IMR-90 (cell line): ENCODE measurements around the gene LRRC40. TPM values are rescaled to one million over a fixed set of nuclear protein-coding genes. Genes with fewer than 3 reads are reported as not detected.
A peak's percentile ranks its signal among the peaks of the same experiment; 100 is the strongest.

Source experiments
- ATAC-seq: fragments of 200-7000 bp; cut with Tn5 transposase; 2 replicates; pipeline ENCODE4 v1.9.1; 2020; ENCODE audit warnings: low read depth, mild to moderate bottlenecking, moderate library complexity
- BruUV-seq: library from RNA; stranded (reverse); fragments of 400-500 nt; replicated peaks from 2 replicates; lab custom pipeline; 2021; lab: Mats Ljungman, UMichigan
- CTCF ChIA-PET: fragments of 300-600 bp; formaldehyde crosslinking; extraction: SDS; loops from one replicate; lab custom pipeline; 2021; ENCODE audit warnings: antibody characterized with exemption; lab: Yijun Ruan, JAX
- POLR2A ChIA-PET: fragments of 300-600 bp; sonication (Branson Sonifier 250); formaldehyde crosslinking; loops from one replicate; lab custom pipeline; 2022; ENCODE audit warnings: antibody characterized with exemption; ENCODE audit not compliant: unreplicated experiment; lab: Charles Lee
- DNase-seq: peaks from one replicate; pipeline ENCODE4 v3.0.0; 2013
- H2AFZ ChIP-seq: replicated peaks from 2 replicates; pipeline ENCODE3; 2013; ENCODE audit warnings: low read length, mild to moderate bottlenecking; ENCODE audit not compliant: poor library complexity
- H2AK5ac ChIP-seq: 2 replicates; pipeline ENCODE4 v1.6.1; 2013; ENCODE audit warnings: low read depth, low read length, inconsistent platforms
- H2AK9ac ChIP-seq: replicated peaks from 2 replicates; pipeline ENCODE3; 2013; ENCODE audit warnings: mild to moderate bottlenecking, low read depth, low read length, moderate library complexity; ENCODE audit not compliant: poor library complexity
- H2BK120ac ChIP-seq: 2 replicates; pipeline ENCODE4 v1.6.1; 2013; ENCODE audit warnings: low read depth, low read length, inconsistent platforms
- H2BK15ac ChIP-seq: 3 replicates; pipeline ENCODE4 v1.6.1; 2013; ENCODE audit warnings: low read depth, low read length, inconsistent platforms
- H2BK20ac ChIP-seq: 2 replicates; pipeline ENCODE4 v1.6.1; 2013; ENCODE audit warnings: low read depth, mild to moderate bottlenecking, inconsistent platforms, low read length, moderate library complexity
- H2BK5ac ChIP-seq: 2 replicates; pipeline ENCODE4 v1.6.1; 2013; ENCODE audit warnings: mild to moderate bottlenecking, low read depth, low read length, inconsistent platforms; ENCODE audit not compliant: poor library complexity, severe bottlenecking
- H3K14ac ChIP-seq: replicated peaks from 2 replicates; pipeline ENCODE4 v1.6.1; 2013; ENCODE audit warnings: low read depth, low read length, inconsistent platforms
- H3K18ac ChIP-seq: 2 replicates; pipeline ENCODE4 v1.6.1; 2013; ENCODE audit warnings: low read depth, low read length, control low read depth
- H3K23ac ChIP-seq: 2 replicates; pipeline ENCODE4 v1.6.1; 2013; ENCODE audit warnings: low read depth, low read length, inconsistent platforms
- H3K27ac ChIP-seq: 2 replicates; pipeline ENCODE4 v1.5.1; 2013; ENCODE audit warnings: mild to moderate bottlenecking, control low read depth, low read length; ENCODE audit not compliant: insufficient read depth
- H3K27me3 ChIP-seq: 2 replicates; pipeline ENCODE4 v1.6.1; 2013; ENCODE audit warnings: low read length; ENCODE audit not compliant: control insufficient read depth, insufficient read depth
- H3K36me3 ChIP-seq: 2 replicates; pipeline ENCODE4 v1.6.1; 2013; ENCODE audit warnings: low read length, mixed read lengths; ENCODE audit not compliant: control insufficient read depth, insufficient read depth
- H3K4ac ChIP-seq: 2 replicates; pipeline ENCODE4 v1.6.1; 2013; ENCODE audit warnings: low read depth, low read length, inconsistent platforms
- H3K4me1 ChIP-seq: 2 replicates; pipeline ENCODE4 v1.6.1; 2013; ENCODE audit warnings: low read length, mixed read lengths; ENCODE audit not compliant: control insufficient read depth, insufficient read depth
- H3K4me2 ChIP-seq: 2 replicates; pipeline ENCODE4 v1.6.1; 2013; ENCODE audit warnings: low read depth, mild to moderate bottlenecking, control low read depth, low read length, moderate library complexity
- H3K4me3 ChIP-seq: 2 replicates; pipeline ENCODE4 v1.5.1; 2013; ENCODE audit warnings: low read depth, mild to moderate bottlenecking, control low read depth, low read length, moderate library complexity; ENCODE audit not compliant: insufficient read depth
- H3K56ac ChIP-seq: 2 replicates; pipeline ENCODE4 v1.6.1; 2013; ENCODE audit warnings: low read length, inconsistent platforms; ENCODE audit not compliant: insufficient read depth; ENCODE audit errors: extremely low read depth
- H3K79me1 ChIP-seq, 2 experiments: 2 replicates each; pipeline ENCODE4 v1.6.1; 2013; ENCODE audit warnings: low read length in 2 of 2, inconsistent platforms in 1 of 2, low read depth in 1 of 2
- H3K9ac ChIP-seq: 2 replicates; pipeline ENCODE4 v1.6.1; 2013; ENCODE audit warnings: low read depth, low read length, control low read depth
- H3K9me1 ChIP-seq: 2 replicates; pipeline ENCODE4 v1.6.1; 2013; ENCODE audit warnings: low read length, inconsistent platforms; ENCODE audit not compliant: insufficient read depth
- H3K9me3 ChIP-seq: 2 replicates; pipeline ENCODE4 v1.6.1; 2013; ENCODE audit warnings: low read length; ENCODE audit not compliant: control insufficient read depth, insufficient read depth
- H4K20me1 ChIP-seq: 2 replicates; pipeline ENCODE4 v1.6.1; 2013; ENCODE audit warnings: low read length, inconsistent platforms; ENCODE audit not compliant: insufficient read depth
- H4K5ac ChIP-seq: 2 replicates; pipeline ENCODE4 v1.6.1; 2013; ENCODE audit warnings: mild to moderate bottlenecking, low read depth, low read length, control low read depth
- H4K8ac ChIP-seq, 2 experiments: 2 replicates each; pipeline ENCODE4 v1.6.1; 2013; ENCODE audit warnings: low read depth in 2 of 2, low read length in 2 of 2, control low read depth in 1 of 2, inconsistent platforms in 1 of 2
- H4K91ac ChIP-seq: 2 replicates; pipeline ENCODE4 v1.6.1; 2013; ENCODE audit warnings: low read depth, low read length, inconsistent platforms; ENCODE audit not compliant: insufficient read depth
- BHLHE40 ChIP-seq: fragments of 150-350 bp; IDR thresholded peaks from 2 replicates; pipeline ENCODE4 v1.6.1; 2016; ENCODE audit warnings: mild to moderate bottlenecking, low read depth, low read length
- CEBPB ChIP-seq: IDR thresholded peaks from 2 replicates; pipeline ENCODE4 v1.6.1; 2012; ENCODE audit warnings: low read depth, low read length, improper control_type of control experiment
- FOS ChIP-seq: fragments of 150-350 bp; IDR thresholded peaks from 2 replicates; pipeline ENCODE4 v1.6.1; 2016; ENCODE audit warnings: low read depth, low read length
- MAFK ChIP-seq: IDR thresholded peaks from 2 replicates; pipeline ENCODE4 v1.6.1; 2012; ENCODE audit warnings: low read depth, low read length, improper control_type of control experiment
- MXI1 ChIP-seq: IDR thresholded peaks from 2 replicates; pipeline ENCODE4 v1.6.1; 2012; ENCODE audit warnings: low read depth, mild to moderate bottlenecking, low read length, moderate library complexity, borderline replicate concordance
- RAD21 ChIP-seq: IDR thresholded peaks from 2 replicates; pipeline ENCODE4 v1.6.1; 2012; ENCODE audit warnings: low read length, improper control_type of control experiment
- dilution Hi-C: fragments of 300-500 bp; cut with HindIII; formaldehyde crosslinking; loops from one replicate; pipeline ENCODE4 v1.14.3; 2018; ENCODE audit warnings: low sequenced_read_pairs; ENCODE audit not compliant: unreplicated experiment
- in situ Hi-C: fragments of 300-500 bp; cut with MboI; formaldehyde crosslinking; loops from 3 replicates; pipeline ENCODE4 v1.14.3; 2019; ENCODE audit warnings: low sequenced_read_pairs, inconsistent platforms, mixed read lengths
- intact Hi-C: fragments of 100-400 bp; cut with micrococcal nuclease; formaldehyde crosslinking; loops from 2 replicates; pipeline ENCODE4 v1.10.0; 2022
- polyA plus RNA-seq, 3 experiments: library from polyadenylated mRNA; depleted of rRNA; stranded (reverse); fragments of >200 nt; gene quantifications; 2 replicates each; pipeline ENCODE4 v1.2.3, GENCODE V29; 2012; ENCODE audit warnings: low replicate concordance in 1 of 3
- total RNA-seq: library from RNA; depleted of rRNA; stranded (reverse); fragments of >200 nt; gene quantifications from 2 replicates; pipeline ENCODE4 v1.2.3, GENCODE V29; 2012

Gene LRRC40
- total and polyA plus RNA-seq, 2 of the 4 experiments (the other 2 are of a cell fraction), result 11.1 to 17.4 TPM

GRCh38 chr1:70146488-70146887 lies 58.9 kb downstream of the LRRC40 start:
- BruUV-seq, result no TSS peak
- no peak overlapping the region for H2AK5ac ChIP-seq
- H3K14ac ChIP-seq, result no peak overlapping the region
- H2AK9ac ChIP-seq, result no peak overlapping the region
- H3K79me1 ChIP-seq, result no peaks in the 10 kb centered on the region
- no peak overlapping the region for H2BK120ac ChIP-seq
- H4K8ac ChIP-seq, result no peak overlapping the region
- H3K4ac ChIP-seq, result no peak overlapping the region
- no peak overlapping the region for H2BK5ac ChIP-seq
- H2BK15ac ChIP-seq, result no peak overlapping the region
- no peak overlapping the region for H3K27ac ChIP-seq
- no peak overlapping the region for H4K91ac ChIP-seq
- no peaks in the 10 kb centered on the region for H3K27me3 ChIP-seq
- dilution Hi-C loops, result no loop called here
- ChIA-PET CTCF (interaction anchor here (1.4 kb wide), 1 partner anchor 10 kb away, joined by 3 read pairs; no protein-coding TSS in a partner anchor), POLR2A (no interaction called here)
- H3K9me3 ChIP-seq, result no peaks in the 10 kb centered on the region
- in situ Hi-C loops, result loop anchor here (25.0 kb wide), 1 partner anchor 109 kb away; no protein-coding TSS in a partner anchor
- H3K4me3 ChIP-seq, result no peak overlapping the region
- no peak overlapping the region for H2AFZ ChIP-seq
- H3K36me3 ChIP-seq, result no peaks in the 10 kb centered on the region
- no peak overlapping the region for H4K5ac ChIP-seq
- no peak overlapping the region for H3K4me2 ChIP-seq
- H3K9ac ChIP-seq, result no peak overlapping the region
- intact Hi-C loops, result loop anchor here (10.0 kb wide), 1 partner anchor 1672 kb away; no protein-coding TSS in a partner anchor
- no peak overlapping the region for H3K18ac ChIP-seq
- peaks cover 2% of the 10 kb centered on the region; the same call in 1 of the 2 replicates for H3K9me1 ChIP-seq
- no peak overlapping the region for H2BK20ac ChIP-seq
- no peak overlapping the region for H3K56ac ChIP-seq
- H3K4me1 ChIP-seq, result no peaks in the 10 kb centered on the region
- peak; percentile 78 for DNase-seq
- H4K20me1 ChIP-seq, result no peaks in the 10 kb centered on the region
- no peak overlapping the region for H3K23ac ChIP-seq
- peak; percentile 87 for TF ChIP-seq FOS
- TF ChIP-seq CEBPB, result 0 out of 2 replicates have a peak, but pooled peaks have one; percentile 22
- TF ChIP-seq BHLHE40, result no peak
- TF ChIP-seq MXI1, result no peak
- TF ChIP-seq MAFK, result no peak
- no peak for TF ChIP-seq RAD21
- peak; percentile 90 for ATAC-seq
